Measurements from ENCODE around the gene DUSP28.

DUSP28 gene

DNA sequence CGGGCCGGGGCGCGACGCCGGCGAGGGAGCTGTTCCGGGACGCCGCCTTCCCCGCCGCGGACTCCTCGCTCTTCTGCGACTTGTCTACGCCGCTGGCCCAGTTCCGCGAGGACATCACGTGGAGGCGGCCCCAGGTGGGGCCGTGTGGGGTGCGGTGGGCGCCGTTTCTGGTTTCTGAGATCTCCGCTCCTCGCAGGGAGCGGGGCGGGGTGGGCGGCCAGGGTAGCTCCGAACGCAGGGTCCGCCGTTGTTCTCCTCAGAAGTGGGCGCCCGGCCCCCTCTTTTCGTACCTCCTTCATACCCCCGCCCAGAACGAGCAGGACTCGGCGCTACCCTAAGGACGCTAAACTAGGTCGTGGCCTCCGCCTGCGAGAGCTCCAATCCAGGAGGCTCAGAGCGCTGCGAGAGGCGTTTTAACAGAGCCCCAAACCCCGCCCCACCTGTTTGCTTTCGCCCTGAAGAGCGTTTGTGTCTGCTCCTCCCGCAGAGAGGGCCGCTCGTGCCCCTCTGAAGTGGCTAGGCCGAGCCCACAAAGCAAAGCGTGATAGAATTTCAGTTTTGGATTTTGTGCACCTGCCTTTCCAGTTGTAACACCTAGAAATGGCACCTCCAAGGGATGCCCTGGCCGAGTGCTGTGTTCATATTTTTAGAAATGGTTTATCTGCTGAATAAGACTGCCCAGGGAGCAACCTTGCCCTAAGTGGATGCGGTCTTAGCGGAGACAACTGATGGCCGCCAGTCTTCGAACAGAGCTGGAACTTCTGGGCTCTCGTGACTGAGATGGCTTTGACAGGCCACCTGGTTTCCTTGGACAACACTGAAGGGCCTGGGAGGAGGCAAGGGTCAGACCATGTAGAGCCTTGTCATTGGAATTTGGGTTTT is 27.0 kb downstream of the DUSP28 start:
- DNase-seq, result peak; percentile 18

DNA sequence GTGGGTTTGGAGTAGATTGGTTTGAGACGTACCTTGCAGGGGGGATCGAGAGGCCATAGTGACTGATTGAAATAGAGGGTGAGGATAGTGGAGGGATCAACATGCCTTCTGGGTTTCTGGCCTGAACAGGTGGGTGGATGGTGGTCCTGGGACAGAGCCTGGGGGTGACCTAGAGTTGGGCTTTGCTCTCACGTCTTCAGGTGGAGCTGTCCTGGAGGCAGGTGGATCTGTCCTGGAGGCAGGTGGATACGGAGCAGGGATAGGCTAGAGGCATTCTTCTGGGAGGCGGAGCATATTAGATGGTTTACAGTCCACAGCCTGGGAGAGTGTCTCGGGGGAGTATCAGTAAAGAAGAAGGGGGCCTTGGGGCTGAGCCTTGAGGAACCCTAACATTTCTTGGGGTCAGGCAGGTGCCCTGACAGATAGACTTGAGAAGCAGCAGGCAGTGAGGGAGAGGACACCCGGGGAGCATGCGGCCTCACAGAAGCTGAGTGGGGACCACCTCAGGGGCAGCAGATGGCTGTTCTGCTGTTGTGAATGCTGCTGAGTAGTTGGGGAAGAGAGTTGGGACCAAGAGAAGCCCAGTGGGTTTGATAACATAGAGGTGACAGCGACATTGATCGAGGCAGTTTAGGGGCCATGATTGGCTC is 28.0 kb downstream of the DUSP28 start:
- DNase-seq, result no peak

DNA sequence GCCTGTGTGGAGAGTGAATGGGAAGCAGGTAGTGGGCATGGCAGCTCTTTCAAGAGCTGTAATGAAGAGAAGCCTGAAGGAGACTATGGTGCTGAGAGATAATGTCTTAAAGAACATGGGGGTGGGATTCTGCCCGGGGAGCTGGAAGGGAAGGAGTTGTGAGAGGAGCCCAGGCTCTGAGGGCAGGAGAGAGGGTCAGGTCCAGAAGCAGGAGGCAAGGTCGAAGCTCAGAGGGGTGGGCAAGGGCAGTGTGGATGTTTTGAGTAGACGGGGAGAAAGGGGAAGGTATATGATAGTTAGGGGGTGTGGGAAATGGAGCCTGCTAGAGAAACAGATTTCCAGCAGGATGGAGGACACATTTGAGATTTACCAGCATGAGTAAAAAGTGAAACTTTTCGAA is 28.5 kb downstream of the DUSP28 start:
- no peak for DNase-seq

DNA sequence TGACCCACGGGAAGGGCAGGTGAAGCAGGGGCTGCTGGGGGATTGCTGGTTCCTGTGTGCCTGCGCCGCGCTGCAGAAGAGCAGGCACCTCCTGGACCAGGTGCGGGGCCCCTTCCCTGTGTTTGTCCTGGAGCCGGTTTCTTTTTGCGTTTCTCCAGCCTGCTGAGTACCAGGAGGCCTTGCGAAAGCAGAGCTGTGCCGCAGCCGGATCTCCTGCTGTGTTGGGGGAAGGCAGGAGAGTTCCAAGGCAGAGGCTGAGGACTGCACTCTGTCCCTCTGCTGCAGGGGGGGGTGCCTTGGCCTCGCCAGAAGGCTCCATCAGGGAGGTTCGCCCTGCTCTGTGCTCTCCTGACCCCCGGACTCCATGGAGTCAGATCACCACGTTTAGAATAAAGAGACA is 29.2 kb downstream of the DUSP28 start:
- no peak for DNase-seq

DNA sequence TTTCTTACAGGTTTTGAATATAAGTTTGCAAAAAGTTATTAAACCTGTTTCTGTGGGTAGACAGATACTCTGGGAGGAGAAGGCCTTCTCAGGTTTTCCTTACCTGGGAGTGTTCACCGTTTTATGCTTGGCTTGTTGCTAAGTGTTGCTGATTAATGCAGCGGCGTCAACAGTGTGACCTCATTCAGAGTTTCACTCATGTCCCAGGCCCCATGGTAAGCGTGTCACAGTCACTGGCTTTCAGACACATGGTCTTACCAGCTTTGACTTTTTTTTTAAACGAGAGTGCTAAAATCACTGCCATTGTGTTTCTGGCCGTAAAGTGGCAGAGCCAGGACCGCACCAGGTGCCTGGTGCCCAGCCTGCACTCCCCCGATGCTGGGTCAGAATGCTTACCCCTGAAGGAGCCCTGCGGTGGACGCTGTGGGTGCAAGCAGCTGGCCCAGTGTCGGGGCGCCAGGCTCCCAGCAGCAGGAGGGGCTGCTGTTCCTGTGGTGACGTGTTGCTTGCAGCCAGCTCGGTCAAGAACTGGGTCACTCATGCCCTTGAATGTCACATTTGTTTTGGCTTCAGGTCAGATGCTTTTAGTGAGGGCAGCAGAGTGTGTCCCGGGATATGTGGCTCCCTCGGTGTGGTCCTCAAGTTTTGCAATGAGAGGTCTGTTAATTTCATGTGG is 29.8 kb downstream of the DUSP28 start:
- DNase-seq, result peak; percentile 18

DNA sequence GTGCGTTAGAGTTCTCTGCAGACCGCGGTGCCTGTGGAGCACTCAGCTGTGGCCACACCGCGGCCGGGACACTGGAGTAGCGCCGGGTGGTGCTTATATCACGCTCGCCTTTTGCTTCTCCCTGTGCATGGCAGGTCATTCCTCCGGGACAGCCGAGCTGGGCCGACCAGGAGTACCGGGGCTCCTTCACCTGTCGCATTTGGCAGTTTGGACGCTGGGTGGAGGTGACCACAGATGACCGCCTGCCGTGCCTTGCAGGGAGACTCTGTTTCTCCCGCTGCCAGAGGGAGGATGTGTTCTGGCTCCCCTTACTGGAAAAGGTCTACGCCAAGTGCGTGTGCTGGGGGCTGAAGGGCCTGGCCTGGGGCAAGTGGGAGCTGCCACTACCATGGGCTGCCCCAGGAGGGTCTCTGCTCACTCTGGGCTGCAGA is 30.5 kb downstream of the DUSP28 start:
- no peak for DNase-seq

DNA sequence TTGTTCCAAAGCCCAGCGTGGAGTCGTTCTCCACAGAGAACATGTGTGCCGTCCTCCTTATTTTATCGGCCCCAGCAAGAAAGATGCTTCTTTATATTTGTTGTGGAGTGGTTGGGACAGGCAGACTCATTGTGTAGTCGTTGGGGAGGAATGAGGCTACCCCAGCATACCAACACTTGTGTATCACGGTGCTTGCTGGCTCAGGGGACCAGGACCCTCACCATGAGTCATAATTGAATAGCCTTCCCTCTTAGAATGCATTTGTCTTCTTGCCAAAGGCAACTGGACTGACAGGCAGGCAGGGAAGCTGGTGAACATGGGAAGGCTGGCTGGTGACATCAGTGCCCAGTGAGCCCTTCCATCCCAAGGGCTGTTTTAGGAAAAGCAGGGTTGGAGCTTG is 31.1 kb downstream of the DUSP28 start:
- DNase-seq, result no peak

DNA sequence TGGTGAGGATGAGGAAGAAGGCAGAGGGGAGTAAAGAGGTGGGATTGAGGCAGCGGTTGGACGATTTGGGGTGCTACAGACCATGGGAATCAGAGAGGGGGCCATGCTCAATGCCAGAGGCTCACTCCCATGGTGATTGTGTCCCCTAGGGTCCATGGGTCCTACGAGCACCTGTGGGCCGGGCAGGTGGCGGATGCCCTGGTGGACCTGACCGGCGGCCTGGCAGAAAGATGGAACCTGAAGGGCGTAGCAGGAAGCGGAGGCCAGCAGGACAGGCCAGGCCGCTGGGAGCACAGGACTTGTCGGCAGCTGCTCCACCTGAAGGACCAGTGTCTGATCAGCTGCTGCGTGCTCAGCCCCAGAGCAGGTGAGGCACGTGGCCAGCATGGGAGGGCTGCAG is 31.6 kb downstream of the DUSP28 start:
- no peak for DNase-seq

DNA sequence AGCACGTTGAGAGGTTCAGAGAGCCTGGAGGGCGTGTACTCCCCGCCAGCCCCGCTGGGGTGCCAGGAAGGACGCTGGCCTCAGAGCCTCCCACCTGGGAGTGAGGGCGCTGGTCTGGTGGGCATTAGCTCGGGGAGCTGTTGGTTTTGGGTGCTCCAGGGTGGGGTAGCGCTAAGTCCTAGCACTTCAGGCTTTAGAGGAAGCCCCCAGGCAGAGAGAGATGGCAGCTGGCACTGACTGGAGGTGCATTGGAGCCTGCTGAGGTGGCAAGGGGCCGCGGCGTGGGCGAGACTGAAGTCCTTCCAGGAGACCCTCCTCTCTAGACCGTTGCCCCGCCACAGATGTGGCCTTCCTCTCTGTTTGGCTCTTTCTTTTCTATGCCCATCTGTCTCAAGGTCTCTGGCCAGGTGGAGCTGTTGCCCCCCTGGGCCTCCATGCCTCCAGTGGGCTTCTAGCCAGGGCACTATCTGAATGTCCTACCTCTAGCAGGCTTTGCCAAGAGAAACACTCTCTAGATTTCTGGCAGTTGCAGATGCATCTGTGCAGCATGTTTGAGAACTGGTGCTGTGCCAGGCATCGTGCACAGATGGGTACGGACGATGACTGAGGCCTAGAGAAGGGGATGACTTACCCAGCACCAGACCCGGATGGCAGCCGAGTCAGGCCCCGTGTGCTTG is 33.0 kb downstream of the DUSP28 start:
- DNase-seq, result no peak

DNA sequence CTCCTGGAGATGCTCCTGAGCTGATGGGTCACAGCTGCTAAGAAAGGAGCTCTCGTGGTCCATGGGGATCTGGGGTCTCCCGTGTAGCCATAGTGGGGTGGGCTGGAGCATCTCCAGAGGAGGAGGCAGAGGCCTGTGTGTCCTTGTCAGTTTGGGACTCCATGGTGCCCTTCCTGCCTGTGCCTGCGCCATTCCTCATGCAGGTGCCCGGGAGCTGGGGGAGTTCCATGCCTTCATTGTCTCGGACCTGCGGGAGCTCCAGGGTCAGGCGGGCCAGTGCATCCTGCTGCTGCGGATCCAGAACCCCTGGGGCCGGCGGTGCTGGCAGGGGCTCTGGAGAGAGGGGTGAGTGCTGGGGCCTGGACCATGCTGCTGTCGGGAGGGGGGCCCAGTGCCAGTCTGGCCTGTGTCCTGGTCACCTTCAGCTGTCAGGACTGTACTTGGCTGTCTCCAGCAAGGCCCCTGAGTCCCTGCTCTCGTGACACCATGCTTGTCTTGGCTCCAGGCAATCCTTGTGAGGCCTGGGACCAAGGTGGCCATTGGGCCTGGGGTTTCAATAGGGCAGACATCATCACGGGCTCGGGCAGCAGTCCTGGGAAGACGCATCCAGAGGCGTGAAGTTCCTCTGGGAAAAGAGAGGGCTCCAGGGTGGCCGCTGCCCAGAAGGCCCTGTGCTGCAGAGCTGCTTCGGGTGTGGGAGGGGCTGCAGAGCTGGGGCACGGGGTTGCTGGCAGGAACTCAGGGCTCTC is 33.7 kb downstream of the DUSP28 start:
- DNase-seq, result no peak

DNA sequence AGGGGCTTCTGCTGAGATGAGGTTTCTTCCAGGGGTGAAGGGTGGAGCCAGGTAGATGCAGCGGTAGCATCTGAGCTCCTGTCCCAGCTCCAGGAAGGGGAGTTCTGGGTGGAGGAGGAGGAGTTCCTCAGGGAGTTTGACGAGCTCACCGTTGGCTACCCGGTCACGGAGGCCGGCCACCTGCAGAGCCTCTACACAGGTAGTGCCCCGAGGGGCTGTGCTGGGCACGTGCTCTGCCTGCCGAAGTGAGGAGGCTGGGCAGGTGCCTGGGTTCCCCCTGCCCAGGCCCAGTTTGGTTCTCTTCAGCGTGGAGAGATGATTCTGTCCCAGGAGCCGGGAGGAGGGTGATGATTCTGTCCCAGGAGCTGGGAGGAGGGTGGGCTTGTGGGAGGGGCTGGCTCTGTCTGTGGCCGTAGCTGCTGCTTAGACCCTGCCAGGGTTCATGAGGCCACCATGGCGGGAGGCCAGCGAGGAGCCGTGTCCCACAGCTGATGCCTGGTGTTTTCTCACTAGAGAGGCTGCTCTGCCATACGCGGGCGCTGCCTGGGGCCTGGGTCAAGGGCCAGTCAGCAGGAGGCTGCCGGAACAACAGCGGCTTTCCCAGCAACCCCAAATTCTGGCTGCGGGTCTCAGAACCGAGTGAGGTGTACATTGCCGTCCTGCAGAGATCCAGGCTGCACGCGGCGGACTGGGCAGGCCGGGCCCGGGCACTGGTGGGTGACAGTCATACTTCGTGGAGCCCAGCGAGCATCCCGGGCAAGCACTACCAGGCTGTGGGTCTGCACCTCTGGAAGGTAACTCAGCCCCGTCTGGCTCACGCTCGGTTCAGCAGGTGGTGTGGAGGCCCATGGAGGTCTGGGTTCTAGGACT is 34.6 kb downstream of the DUSP28 start:
- no peak for DNase-seq

DNA sequence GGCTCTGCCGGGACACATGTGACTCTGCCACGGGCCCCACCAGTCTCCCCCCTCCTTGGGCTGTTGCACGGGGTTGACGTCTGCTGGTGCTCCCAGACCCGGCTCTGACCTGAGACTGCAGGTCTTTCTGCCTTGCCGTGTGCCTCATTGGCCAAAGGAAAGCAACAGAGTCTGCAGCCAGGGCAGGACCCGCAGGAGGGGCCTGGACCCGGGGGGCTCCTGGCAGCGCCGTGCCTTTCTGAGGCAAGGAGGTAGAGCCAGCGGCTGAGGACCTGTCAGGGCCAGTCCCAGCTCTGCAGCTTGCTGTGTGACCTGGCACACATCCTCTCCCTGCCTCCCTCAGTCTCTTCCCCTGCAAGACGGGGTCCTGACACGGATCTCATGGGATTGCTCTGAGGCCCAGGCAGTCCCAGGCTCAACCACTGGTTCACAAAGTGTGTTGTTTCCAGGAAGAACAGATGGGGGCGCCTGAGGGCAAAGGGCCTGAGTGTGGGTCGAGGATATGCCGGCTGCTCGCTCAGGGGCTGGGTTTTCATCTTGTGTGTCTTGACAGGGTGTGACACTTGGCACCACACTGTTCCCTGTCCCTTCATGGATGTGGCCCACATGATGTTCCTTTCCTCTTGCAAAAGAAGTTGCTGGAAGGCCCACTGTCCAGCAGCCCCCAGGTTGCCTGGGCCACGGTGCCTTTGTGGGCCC is 35.4 kb downstream of the DUSP28 start:
- no peak for DNase-seq

DNA sequence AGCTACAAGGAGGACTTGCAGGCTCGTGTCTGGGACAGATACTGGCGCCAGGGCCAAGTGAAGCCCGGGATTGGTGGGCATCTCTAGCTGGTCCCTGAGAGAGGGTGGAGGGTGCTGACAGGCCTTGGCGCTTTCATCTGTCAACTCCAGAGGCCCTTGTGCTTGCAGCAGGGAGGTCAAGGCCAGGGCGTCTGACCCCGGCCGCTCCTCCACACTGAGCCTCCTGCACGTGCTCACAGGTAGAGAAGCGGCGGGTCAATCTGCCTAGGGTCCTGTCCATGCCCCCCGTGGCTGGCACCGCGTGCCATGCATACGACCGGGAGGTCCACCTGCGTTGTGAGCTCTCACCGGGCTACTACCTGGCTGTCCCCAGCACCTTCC is 35.9 kb downstream of the DUSP28 start:
- no peak for DNase-seq

DNA sequence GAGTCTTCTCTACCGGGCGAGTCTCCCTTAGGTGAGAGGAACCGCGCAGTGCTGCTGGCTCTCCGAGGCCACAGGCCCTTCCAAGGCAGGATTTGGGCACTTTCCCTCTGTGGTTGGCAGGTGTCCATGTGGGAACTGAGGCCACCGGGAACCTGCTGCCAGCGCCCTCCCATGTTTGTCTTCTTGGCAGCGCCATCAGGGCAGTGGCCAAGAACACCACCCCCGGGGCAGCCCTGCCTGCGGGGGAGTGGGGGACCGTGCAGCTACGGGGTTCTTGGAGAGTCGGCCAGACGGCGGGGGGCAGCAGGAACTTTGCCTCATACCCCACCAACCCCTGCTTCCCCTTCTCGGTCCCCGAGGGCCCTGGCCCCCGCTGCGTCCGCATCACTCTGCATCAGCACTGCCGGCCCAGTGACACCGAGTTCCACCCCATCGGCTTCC is 36.4 kb downstream of the DUSP28 start:
- DNase-seq, result peak; percentile 80

DNA sequence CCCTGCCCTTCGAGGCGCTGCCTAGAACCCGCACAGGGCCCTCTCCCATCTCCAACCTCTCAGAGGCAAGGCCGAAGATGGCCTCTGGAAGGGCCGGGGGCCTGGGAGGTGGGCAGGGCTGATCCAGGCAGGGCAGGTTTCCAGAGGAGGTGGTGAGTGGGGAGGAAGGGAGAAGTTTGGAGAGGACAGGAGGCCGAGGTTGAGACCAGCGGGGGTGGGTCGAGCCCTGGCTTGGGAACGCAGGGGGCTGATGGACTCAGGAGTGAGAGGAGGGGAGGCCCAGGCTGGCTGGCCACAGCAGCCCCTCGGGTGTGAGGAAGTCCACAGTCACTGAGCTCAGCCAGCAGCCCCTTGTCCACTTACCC is 36.9 kb downstream of the DUSP28 start:
- no peak for DNase-seq

DNA sequence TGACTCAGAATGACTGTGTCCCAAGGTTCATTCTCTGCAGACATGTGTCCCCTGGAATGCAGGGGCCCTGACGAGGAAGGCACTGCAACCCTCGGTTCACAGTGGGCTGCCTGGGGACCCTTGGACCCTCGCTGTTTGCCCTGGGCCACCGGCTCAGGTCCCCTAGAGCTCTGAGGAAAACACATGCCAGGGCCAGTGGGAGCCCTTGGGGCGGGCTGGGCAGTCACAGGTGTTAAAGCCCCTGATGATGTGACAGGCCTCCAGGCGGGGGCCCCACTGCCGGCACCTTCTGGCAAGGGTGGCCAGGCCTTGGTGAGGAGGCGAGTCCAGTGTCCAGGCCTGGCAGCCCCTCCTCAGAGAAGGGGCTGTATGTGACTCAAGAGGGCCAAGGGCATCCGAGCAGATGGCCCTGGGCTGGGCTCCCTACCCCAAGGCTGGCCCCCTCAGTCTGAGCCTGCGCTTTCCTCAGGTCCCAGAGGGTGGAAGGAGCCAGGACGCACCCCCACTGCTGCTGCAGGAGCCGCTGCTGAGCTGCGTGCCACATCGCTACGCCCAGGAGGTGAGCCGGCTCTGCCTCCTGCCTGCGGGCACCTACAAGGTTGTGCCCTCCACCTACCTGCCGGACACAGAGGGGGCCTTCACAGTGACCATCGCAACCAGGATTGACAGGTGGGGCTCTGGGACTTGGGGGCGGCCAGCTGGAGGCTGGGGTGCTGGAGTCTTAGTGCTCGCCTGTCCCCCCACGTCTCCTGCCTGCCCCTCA is 37.4 kb downstream of the DUSP28 start:
- DNase-seq, result no peak

DNA sequence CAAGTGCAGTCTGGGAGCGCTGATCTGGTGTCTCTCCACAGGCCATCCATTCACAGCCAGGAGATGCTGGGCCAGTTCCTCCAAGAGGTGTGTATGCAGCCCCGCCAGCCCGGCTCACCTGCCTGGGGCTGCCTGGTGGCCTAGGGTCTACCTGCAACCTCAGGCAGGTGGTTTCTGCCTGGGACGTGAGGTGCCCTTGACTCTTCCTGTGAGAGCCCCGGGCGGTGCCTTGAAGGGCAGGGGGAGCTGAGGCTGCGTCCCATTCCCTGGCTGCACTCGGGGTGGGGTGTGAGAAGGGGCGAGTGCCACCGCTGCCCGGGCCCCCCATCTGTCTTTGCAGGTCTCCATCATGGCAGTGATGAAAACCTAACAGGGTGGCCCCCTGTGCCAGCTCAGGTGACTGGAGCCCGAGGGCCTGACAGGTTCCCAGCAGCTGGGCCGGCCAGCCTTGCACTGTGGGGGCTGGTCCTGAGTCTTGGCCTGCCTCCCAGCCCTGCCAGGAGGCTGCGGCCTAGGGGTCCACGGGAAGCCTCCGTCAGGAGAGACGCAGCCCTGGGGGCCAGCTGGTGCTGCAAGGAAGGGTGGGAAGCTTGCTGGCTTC is 38.3 kb downstream of the DUSP28 start:
- DNase-seq, result no peak

DNA sequence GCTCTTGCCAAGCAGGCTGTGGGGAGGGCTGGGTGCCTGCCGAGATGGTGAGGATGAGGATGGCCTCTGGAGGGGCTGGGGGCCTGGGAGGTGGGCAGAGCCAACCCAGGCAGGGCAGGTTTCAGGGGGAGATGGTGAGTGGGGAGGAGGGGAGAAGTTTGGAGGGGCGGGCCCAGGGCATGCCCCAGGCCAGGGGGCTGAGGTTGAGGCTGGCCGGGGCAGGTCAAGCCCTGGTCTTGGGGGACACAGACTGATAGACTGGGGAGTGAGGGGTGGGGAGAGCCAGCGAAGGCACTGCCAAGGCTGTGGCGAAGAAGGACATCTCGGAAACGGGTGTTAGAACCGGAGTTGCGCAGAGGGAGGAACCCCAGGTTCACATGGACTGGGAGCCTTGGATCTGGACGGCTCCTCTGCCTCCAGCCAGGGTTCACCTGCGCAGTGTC is 39.0 kb downstream of the DUSP28 start:
- no peak for DNase-seq

DNA sequence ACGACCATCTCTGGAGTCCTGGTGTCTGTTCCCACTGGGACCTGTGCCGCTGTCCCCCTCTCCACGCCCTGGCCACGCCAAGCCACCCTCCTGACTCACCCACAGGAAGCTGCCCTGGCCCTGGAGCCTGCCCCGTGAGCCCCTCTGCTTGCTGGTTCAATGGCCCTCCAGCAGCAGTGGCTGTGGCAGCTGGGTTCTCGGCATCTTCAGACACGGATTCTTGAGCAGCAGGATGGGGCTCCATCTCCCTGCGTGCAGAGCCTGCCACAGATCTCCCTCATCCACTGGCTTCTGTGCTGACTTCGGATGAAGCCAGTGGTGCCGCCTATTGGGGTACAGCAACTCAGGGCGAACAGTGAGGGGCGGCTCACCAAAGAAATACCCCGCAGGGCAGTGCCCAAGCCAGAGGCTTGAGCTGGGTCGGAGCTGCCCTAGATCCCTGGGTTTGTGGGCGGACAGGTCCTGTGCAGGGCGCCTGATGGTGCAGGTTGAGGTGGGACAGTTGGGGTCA is 40.3 kb downstream of the DUSP28 start:
- no peak for DNase-seq
